DND-41 (cell line): ENCODE results near the gene DLG2.

Experiments
- ATAC-seq: fragments of 200-7000 bp; cut with Tn5 transposase; 3 replicates; pipeline ENCODE4 v1.9.1; 2021; ENCODE audit warnings: low read depth; ENCODE audit not compliant: insufficient read depth
- DNase-seq: peaks from one replicate; pipeline ENCODE4 v3.0.0-alpha.2; 2020
- H2AFZ ChIP-seq: 2 replicates; pipeline ENCODE4 v1.6.0; 2012; ENCODE audit warnings: low read depth, low read length
- H3K27ac ChIP-seq: 2 replicates; pipeline ENCODE4 v1.5.1; 2012; ENCODE audit warnings: low read length, inconsistent platforms
- H3K27me3 ChIP-seq: fragments of 200-600 bp; sonication (generic); 2 replicates; pipeline ENCODE4 v1.6.0; 2012; ENCODE audit warnings: low read length, mild to moderate bottlenecking, inconsistent platforms; ENCODE audit not compliant: insufficient read depth, poor library complexity
- H3K36me3 ChIP-seq: 2 replicates; pipeline ENCODE4 v1.5.1; 2012; ENCODE audit warnings: low read length, inconsistent platforms; ENCODE audit not compliant: insufficient read depth
- H3K4me1 ChIP-seq: 2 replicates; pipeline ENCODE4 v1.5.1; 2012; ENCODE audit warnings: mild to moderate bottlenecking, low read length; ENCODE audit not compliant: insufficient read depth
- H3K4me2 ChIP-seq: 2 replicates; pipeline ENCODE4 v1.6.0; 2012; ENCODE audit warnings: mild to moderate bottlenecking, moderate library complexity, low read length, inconsistent platforms; ENCODE audit not compliant: insufficient read depth
- H3K4me3 ChIP-seq, 2 experiments: fragments of 200-600 bp in 1 of 2; shearing (Covaris generic) in 1 of 2; 2 replicates each; pipeline ENCODE4 v1.5.1; 2012 to 2016; ENCODE audit warnings: inconsistent platforms in 2 of 2, low read length in 2 of 2, mild to moderate bottlenecking in 2 of 2, low read depth in 1 of 2, moderate library complexity in 1 of 2
- H3K79me2 ChIP-seq: 2 replicates; pipeline ENCODE4 v1.6.0; 2012; ENCODE audit warnings: low read length, inconsistent platforms; ENCODE audit not compliant: insufficient read depth
- H3K9ac ChIP-seq: 2 replicates; pipeline ENCODE4 v1.6.0; 2012; ENCODE audit warnings: low read depth, mild to moderate bottlenecking, inconsistent platforms, low read length, moderate library complexity
- H3K9me3 ChIP-seq: 2 replicates; pipeline ENCODE4 v1.5.1; 2012; ENCODE audit warnings: low read length, moderate library complexity, mild to moderate bottlenecking, inconsistent platforms; ENCODE audit not compliant: insufficient read depth, severe bottlenecking
- H4K20me1 ChIP-seq: 2 replicates; pipeline ENCODE4 v1.6.0; 2012; ENCODE audit warnings: low read length; ENCODE audit not compliant: insufficient read depth
- EZH2 ChIP-seq: IDR thresholded peaks from 3 replicates; pipeline ENCODE4 v1.6.1; 2012; ENCODE audit warnings: borderline replicate concordance, low read depth, mild to moderate bottlenecking, moderate library complexity, low read length, inconsistent platforms; ENCODE audit not compliant: severe bottlenecking
- TF ChIP-seq, protein P1 (sequence below): IDR thresholded peaks from 2 replicates; pipeline ENCODE4 v1.5.1; 2012; ENCODE audit warnings: borderline replicate concordance, low read length, moderate library complexity, mild to moderate bottlenecking; ENCODE audit not compliant: poor library complexity, severe bottlenecking; ENCODE audit errors: extremely low read depth

The DLG2 gene

DNA sequence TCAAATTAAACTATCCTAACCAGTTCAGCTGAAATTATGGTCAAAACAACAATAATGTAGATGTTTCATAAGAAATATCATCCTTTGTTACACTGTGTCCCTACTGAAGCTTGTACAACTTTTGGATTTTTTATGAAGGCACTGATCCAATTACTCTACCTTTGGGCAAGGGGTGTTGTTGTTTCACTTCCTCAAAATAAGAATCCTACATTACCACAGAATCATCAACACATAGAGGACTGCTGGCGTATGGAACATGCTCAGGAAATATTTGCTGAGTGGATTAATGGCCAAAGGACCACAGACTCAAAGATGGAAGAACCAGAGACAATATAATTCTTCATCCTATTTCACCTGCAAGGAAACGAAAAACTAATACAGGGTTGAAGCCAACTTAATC is 1433.4 kb downstream of the DLG2 start:
- Histone ChIP-seq H2AFZ (no peak overlapping the region), H3K4me3 (no peak overlapping the region), H3K4me1 (no peaks in the 10 kb centered on the region), H3K9me3 (no peaks in the 10 kb centered on the region), H3K9ac (no peak overlapping the region), H3K36me3 (no peaks in the 10 kb centered on the region), H3K4me2 (no peak overlapping the region), H3K27me3 (no peaks in the 10 kb centered on the region), H3K79me2 (no peaks in the 10 kb centered on the region), H4K20me1 (no peaks in the 10 kb centered on the region), H3K27ac (no peak overlapping the region)
- ATAC-seq (no peak), DNase-seq (no peak)
- no peak for TF ChIP-seq EZH2
- TF ChIP-seq, protein P1, sequence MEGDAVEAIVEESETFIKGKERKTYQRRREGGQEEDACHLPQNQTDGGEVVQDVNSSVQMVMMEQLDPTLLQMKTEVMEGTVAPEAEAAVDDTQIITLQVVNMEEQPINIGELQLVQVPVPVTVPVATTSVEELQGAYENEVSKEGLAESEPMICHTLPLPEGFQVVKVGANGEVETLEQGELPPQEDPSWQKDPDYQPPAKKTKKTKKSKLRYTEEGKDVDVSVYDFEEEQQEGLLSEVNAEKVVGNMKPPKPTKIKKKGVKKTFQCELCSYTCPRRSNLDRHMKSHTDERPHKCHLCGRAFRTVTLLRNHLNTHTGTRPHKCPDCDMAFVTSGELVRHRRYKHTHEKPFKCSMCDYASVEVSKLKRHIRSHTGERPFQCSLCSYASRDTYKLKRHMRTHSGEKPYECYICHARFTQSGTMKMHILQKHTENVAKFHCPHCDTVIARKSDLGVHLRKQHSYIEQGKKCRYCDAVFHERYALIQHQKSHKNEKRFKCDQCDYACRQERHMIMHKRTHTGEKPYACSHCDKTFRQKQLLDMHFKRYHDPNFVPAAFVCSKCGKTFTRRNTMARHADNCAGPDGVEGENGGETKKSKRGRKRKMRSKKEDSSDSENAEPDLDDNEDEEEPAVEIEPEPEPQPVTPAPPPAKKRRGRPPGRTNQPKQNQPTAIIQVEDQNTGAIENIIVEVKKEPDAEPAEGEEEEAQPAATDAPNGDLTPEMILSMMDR = no peak

DNA sequence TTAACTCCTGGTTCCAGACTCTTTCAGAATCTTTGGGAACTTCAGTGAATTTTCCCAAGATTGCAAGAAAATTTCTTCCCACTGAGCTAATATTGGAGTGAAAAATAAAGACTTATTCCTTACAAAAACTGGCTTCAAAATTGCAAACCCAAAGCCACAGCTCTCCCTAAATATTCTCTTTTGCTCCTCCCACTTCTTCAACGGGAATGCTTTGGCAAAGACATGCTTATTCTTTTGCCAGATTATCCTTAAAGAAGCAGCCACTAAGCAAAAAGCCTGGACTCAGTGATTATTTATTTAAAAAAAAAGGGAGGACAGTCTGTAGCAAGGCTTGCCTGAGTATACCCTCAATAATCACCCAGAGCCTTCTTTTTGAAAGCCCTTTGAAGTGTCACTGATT is 1438.6 kb downstream of the DLG2 start:
- no peak for DNase-seq
- Histone ChIP-seq H2AFZ (no peak overlapping the region), H3K9me3 (no peaks in the 10 kb centered on the region), H3K27ac (no peak overlapping the region), H3K36me3 (no peaks in the 10 kb centered on the region), H4K20me1 (no peaks in the 10 kb centered on the region), H3K4me2 (no peak overlapping the region), H3K79me2 (no peaks in the 10 kb centered on the region), H3K4me1 (no peaks in the 10 kb centered on the region), H3K9ac (no peak overlapping the region), H3K27me3 (no peaks in the 10 kb centered on the region), H3K4me3 (no peak overlapping the region)
- TF ChIP-seq, protein P1 = no peak
- TF ChIP-seq EZH2 = no peak
- ATAC-seq = no peak

DNA sequence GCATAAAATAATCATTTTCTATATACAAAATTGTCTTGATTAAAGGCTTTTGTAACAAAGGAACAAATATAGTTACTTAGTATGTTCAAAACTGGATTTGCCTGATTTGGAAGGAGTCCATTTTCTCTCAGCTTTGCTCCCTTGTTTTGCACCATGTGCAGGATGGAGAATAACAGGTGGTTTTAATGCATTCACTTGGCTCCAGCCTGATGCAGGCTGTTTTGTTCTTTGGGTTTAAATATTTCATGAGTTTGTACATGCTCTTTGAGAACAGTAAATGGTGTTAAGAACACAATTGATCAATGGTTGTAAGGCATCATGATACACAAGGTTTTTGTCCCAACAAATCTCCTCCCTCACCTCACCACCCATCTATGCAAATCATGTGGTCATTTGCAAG is 1454.1 kb downstream of the DLG2 start:
- ATAC-seq (no peak), DNase-seq (no peak)
- no peaks in the 10 kb centered on the region for H3K79me2 ChIP-seq
- no peaks in the 10 kb centered on the region for H3K27me3 ChIP-seq
- TF ChIP-seq EZH2 = no peak
- TF ChIP-seq, protein P1 = no peak
- H3K4me1 ChIP-seq = no peaks in the 10 kb centered on the region
- H3K9me3 ChIP-seq = no peaks in the 10 kb centered on the region
- H3K4me2 ChIP-seq = no peak overlapping the region
- no peak overlapping the region for H3K4me3 ChIP-seq
- no peak overlapping the region for H3K27ac ChIP-seq
- no peaks in the 10 kb centered on the region for H4K20me1 ChIP-seq
- no peak overlapping the region for H2AFZ ChIP-seq
- H3K36me3 ChIP-seq = no peaks in the 10 kb centered on the region
- no peak overlapping the region for H3K9ac ChIP-seq

DNA sequence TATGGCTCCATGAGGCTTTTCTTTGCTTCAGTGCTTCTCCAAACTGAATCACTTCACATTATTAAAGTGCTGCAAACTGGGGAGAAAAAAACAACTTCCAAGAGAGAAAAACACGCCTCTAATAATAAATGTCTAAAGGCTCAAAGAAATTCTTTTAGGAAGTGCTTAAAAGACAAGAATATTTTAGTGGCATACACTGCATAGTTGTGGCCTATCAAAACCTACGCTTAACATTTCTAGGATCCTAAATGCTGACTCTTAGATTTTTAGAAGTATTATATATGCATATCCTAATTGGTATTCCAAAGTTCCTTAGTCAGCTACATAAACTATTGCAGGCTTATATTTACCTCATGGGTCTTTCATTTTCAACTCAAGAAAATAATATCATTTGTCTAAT is 1462.0 kb downstream of the DLG2 start:
- no peak overlapping the region for H3K4me2 ChIP-seq
- DNase-seq (no peak), ATAC-seq (no peak)

More for the DNA sequence above, 1462.0 kb downstream of the DLG2 start:
- H3K9ac ChIP-seq = no peak overlapping the region
- no peaks in the 10 kb centered on the region for H3K27me3 ChIP-seq
- H4K20me1 ChIP-seq = no peaks in the 10 kb centered on the region
- H3K36me3 ChIP-seq = no peaks in the 10 kb centered on the region
- H3K4me3 ChIP-seq = no peak overlapping the region
- H3K27ac ChIP-seq = no peak overlapping the region
- H3K79me2 ChIP-seq = no peaks in the 10 kb centered on the region
- H3K9me3 ChIP-seq = no peaks in the 10 kb centered on the region
- no peaks in the 10 kb centered on the region for H3K4me1 ChIP-seq
- no peak overlapping the region for H2AFZ ChIP-seq
- TF ChIP-seq, protein P1 = no peak
- no peak for TF ChIP-seq EZH2
